K562 (cell line): ENCODE data around the gene EFNA2. TPM values are rescaled to one million over a fixed set of nuclear protein-coding genes. Genes with fewer than 3 reads are reported as not detected.

Experiments used
- ATF4 ChIP-seq: fragments of 450-650 bp; formaldehyde crosslinking; IDR thresholded peaks from 2 replicates; pipeline ENCODE4 v1.4.0; 2022; ENCODE audit warnings: mild to moderate bottlenecking, moderate library complexity
- GABPA ChIP-seq: fragments of 200-800 bp; sonication (Bioruptor generic); conservative IDR thresholded peaks from 2 replicates; pipeline ENCODE4 v1.6.1; 2016; ENCODE audit warnings: low read depth, missing genetic modification characterization, missing compliant biosample characterization
- GABPB2 ChIP-seq: fragments of 250-450 bp; sonication (Bioruptor Pico); conservative IDR thresholded peaks from 2 replicates; pipeline ENCODE4 v1.5.1; 2021; ENCODE audit warnings: mild to moderate bottlenecking
- HNRNPUL1 ChIP-seq: fragments of 200-400 bp; formaldehyde crosslinking; IDR thresholded peaks from 2 replicates; pipeline ENCODE4 v1.6.1; 2017; ENCODE audit warnings: low read length
- MCM5 ChIP-seq: fragments of 450-650 bp; IDR thresholded peaks from 2 replicates; pipeline ENCODE4 v1.6.1; 2016; ENCODE audit warnings: low read depth
- NBN ChIP-seq: fragments of 450-650 bp; IDR thresholded peaks from 2 replicates; pipeline ENCODE4 v1.6.1; 2016; ENCODE audit warnings: low read depth, mild to moderate bottlenecking
- NCOR1 ChIP-seq: fragments of 450-650 bp; IDR thresholded peaks from 2 replicates; pipeline ENCODE4 v1.6.1; 2016; ENCODE audit warnings: mild to moderate bottlenecking, moderate library complexity
- NELFE ChIP-seq: IDR thresholded peaks from 2 replicates; pipeline ENCODE4 v1.6.1; 2011; ENCODE audit warnings: mild to moderate bottlenecking; ENCODE audit not compliant: insufficient read depth, insufficient read length
- POLR2G ChIP-seq: fragments of 200-400 bp; formaldehyde crosslinking; IDR thresholded peaks from 2 replicates; pipeline ENCODE4 v1.6.1; 2017; ENCODE audit warnings: low read depth, mild to moderate bottlenecking, antibody characterized with exemption, low read length, moderate library complexity
- RBM17 ChIP-seq: fragments of 200-400 bp; formaldehyde crosslinking; IDR thresholded peaks from 2 replicates; pipeline ENCODE4 v1.6.1; 2017; ENCODE audit warnings: low read depth, mild to moderate bottlenecking, low read length, borderline replicate concordance
- SP2 ChIP-seq: IDR thresholded peaks from 2 replicates; pipeline ENCODE4 v1.6.1; 2011; ENCODE audit warnings: mild to moderate bottlenecking, low read depth, low read length, moderate library complexity; ENCODE audit not compliant: poor library complexity, severe bottlenecking; ENCODE audit errors: extremely low read depth
- TRIM24 ChIP-seq, 2 experiments: fragments of 450-650 bp; IDR thresholded peaks; 2 replicates each; pipeline ENCODE4 v1.6.1; 2016
- ZNF431 ChIP-seq: sonication (generic); formaldehyde crosslinking; IDR thresholded peaks from 2 replicates; pipeline ENCODE4 v1.8.0; 2022; ENCODE audit warnings: mild to moderate bottlenecking, missing genetic modification reagents
- ZNF589 ChIP-seq: fragments of 200-800 bp; sonication (Bioruptor generic); IDR thresholded peaks from 2 replicates; pipeline ENCODE4 v1.6.1; 2016; ENCODE audit warnings: low read depth, missing genetic modification characterization, missing compliant biosample characterization
- ZNF764 ChIP-seq: fragments of 250-450 bp; sonication (Bioruptor Pico); IDR thresholded peaks from 2 replicates; pipeline ENCODE4 v1.4.0; 2020; ENCODE audit warnings: low read depth, mild to moderate bottlenecking, moderate library complexity
- polyA plus RNA-seq, 8 experiments: library from polyadenylated mRNA; depleted of rRNA in 4 of 8; stranded (reverse) in 5 of 8; unstranded in 3 of 8; fragments of >200 nt; fragmentation: Nextera tagmentation in 2 of 8; fragmentation: Illumina TruSeq in 1 of 8; extraction: Ambion mirVana in 2 of 8; extraction: Trizol in 1 of 8; gene quantifications; 2 replicates each; pipeline versions ENCODE4 v1.2.1 to v1.2.3, GENCODE V29; 2011 to 2014; ENCODE audit warnings: inconsistent platforms in 1 of 8, missing spikeins in 1 of 8
- total RNA-seq, 7 experiments: library from RNA; depleted of rRNA in 6 of 7; stranded (reverse); fragments of >200 nt in 6 of 7; fragmentation: Illumina TruSeq in 2 of 7; extraction: Trizol in 2 of 7; gene quantifications; 2 replicates each; pipeline versions ENCODE4 v1.2.1 to v1.2.3, GENCODE V29; 2011 to 2021; ENCODE audit warnings: low replicate concordance in 1 of 7
- TF ChIP-seq, protein P1 (sequence below): fragments of 450-650 bp; IDR thresholded peaks from 2 replicates; pipeline ENCODE4 v1.6.1; 2016; ENCODE audit warnings: missing biosample characterization, missing genetic modification characterization
- TF ChIP-seq, protein P2 (sequence below), 2 experiments: IDR thresholded peaks; 2 replicates each; pipeline ENCODE4 v1.6.1; 2012; ENCODE audit warnings: improper control_type of control experiment in 2 of 2, low read depth in 2 of 2, low read length in 2 of 2, borderline replicate concordance in 1 of 2
- TF ChIP-seq, protein P3 (sequence below): fragments of 250-450 bp; sonication (Bioruptor Pico); IDR thresholded peaks from 2 replicates; pipeline ENCODE4 v1.4.0; 2020; ENCODE audit warnings: mild to moderate bottlenecking, moderate library complexity, borderline replicate concordance
- TF ChIP-seq, protein P4 (sequence below): fragments of 250-450 bp; sonication (Bioruptor Pico); IDR thresholded peaks from 2 replicates; pipeline ENCODE4 v1.8.0; 2022; ENCODE audit warnings: moderate library complexity, mild to moderate bottlenecking, inconsistent platforms

Gene EFNA2
- total and polyA plus RNA-seq, 9 of the 15 experiments (the other 6 are each of a cell fraction or from before 2014, with no cell fraction given), result 0.11 to 0.44 (median 0.15) TPM; not detected in 6

DNA sequence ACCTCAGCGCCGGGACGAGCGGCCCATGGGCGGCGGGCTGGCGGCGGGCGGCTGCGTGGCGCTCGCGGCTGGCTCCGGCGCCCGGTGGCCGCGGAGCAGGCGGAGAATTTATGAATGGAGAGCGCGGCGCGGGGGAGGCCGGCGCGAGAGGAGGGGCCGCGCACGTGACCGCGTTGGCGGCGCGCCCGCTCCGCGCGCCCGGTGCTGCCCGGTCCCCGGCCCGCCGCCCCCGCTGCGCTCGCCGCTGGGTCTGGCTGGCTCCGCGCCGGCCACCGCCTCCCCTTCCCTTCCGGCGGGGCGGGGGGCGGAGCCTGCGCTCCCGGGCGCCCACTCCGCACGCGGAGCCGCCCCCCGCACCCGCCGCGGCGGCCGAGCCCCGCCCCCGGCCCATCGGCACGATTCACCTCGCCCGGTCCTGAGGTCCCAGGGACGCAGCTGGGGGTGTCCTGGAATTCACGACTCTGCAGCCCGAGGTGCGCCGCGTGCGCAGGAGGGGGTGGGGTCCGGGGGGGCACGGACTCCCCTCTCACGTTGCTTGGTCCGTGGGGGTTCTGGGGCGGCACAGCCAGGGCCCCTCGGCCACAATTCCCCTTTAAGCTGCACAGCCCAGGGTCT lies 47.8 kb upstream of the EFNA2 start, which contains the start of gene CBARP (continued):
- TF ChIP-seq, protein P1, sequence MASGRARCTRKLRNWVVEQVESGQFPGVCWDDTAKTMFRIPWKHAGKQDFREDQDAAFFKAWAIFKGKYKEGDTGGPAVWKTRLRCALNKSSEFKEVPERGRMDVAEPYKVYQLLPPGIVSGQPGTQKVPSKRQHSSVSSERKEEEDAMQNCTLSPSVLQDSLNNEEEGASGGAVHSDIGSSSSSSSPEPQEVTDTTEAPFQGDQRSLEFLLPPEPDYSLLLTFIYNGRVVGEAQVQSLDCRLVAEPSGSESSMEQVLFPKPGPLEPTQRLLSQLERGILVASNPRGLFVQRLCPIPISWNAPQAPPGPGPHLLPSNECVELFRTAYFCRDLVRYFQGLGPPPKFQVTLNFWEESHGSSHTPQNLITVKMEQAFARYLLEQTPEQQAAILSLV (tag), result no peak
- TF ChIP-seq, protein P2, sequence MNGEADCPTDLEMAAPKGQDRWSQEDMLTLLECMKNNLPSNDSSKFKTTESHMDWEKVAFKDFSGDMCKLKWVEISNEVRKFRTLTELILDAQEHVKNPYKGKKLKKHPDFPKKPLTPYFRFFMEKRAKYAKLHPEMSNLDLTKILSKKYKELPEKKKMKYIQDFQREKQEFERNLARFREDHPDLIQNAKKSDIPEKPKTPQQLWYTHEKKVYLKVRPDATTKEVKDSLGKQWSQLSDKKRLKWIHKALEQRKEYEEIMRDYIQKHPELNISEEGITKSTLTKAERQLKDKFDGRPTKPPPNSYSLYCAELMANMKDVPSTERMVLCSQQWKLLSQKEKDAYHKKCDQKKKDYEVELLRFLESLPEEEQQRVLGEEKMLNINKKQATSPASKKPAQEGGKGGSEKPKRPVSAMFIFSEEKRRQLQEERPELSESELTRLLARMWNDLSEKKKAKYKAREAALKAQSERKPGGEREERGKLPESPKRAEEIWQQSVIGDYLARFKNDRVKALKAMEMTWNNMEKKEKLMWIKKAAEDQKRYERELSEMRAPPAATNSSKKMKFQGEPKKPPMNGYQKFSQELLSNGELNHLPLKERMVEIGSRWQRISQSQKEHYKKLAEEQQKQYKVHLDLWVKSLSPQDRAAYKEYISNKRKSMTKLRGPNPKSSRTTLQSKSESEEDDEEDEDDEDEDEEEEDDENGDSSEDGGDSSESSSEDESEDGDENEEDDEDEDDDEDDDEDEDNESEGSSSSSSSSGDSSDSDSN (IDR thresholded peaks at IDR 0.05; ENCODE audit: borderline replicate concordance in 1 of 2, low read depth in 2 of 2, low read length in 2 of 2), result no peak
- TF ChIP-seq GABPB2 (CRISPR knock-in tag), result no peak
- no peak for TF ChIP-seq NBN
- no peak for TF ChIP-seq ATF4 (CRISPR knock-in tag)
- TF ChIP-seq, protein P3, sequence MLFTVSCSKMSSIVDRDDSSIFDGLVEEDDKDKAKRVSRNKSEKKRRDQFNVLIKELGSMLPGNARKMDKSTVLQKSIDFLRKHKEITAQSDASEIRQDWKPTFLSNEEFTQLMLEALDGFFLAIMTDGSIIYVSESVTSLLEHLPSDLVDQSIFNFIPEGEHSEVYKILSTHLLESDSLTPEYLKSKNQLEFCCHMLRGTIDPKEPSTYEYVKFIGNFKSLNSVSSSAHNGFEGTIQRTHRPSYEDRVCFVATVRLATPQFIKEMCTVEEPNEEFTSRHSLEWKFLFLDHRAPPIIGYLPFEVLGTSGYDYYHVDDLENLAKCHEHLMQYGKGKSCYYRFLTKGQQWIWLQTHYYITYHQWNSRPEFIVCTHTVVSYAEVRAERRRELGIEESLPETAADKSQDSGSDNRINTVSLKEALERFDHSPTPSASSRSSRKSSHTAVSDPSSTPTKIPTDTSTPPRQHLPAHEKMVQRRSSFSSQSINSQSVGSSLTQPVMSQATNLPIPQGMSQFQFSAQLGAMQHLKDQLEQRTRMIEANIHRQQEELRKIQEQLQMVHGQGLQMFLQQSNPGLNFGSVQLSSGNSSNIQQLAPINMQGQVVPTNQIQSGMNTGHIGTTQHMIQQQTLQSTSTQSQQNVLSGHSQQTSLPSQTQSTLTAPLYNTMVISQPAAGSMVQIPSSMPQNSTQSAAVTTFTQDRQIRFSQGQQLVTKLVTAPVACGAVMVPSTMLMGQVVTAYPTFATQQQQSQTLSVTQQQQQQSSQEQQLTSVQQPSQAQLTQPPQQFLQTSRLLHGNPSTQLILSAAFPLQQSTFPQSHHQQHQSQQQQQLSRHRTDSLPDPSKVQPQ (CRISPR knock-in tag), result no peak
- no peak for TF ChIP-seq NELFE
- TF ChIP-seq RBM17, result no peak
- TF ChIP-seq ZNF589 (CRISPR knock-in tag), result no peak
- TF ChIP-seq NCOR1, result no peak
- no peak for TF ChIP-seq MCM5
- no peak for TF ChIP-seq SP2
- no peak for TF ChIP-seq TRIM24 (IDR thresholded peaks at IDR 0.05)
- TF ChIP-seq ZNF764 (CRISPR knock-in tag), result no peak
- no peak for TF ChIP-seq HNRNPUL1
- TF ChIP-seq POLR2G, result peak; percentile 27; the same call in 1 of the 2 replicates
- TF ChIP-seq, protein P4, sequence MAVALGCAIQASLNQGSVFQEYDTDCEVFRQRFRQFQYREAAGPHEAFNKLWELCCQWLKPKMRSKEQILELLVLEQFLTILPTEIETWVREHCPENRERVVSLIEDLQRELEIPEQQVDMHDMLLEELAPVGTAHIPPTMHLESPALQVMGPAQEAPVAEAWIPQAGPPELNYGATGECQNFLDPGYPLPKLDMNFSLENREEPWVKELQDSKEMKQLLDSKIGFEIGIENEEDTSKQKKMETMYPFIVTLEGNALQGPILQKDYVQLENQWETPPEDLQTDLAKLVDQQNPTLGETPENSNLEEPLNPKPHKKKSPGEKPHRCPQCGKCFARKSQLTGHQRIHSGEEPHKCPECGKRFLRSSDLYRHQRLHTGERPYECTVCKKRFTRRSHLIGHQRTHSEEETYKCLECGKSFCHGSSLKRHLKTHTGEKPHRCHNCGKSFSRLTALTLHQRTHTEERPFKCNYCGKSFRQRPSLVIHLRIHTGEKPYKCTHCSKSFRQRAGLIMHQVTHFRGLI, result no peak
- no peak for TF ChIP-seq ZNF431 (CRISPR knock-in tag)
- peak; percentile 45 for TF ChIP-seq GABPA (tag)
